ENCODE measurements around the gene PPIL4.

Gene PPIL4

DNA sequence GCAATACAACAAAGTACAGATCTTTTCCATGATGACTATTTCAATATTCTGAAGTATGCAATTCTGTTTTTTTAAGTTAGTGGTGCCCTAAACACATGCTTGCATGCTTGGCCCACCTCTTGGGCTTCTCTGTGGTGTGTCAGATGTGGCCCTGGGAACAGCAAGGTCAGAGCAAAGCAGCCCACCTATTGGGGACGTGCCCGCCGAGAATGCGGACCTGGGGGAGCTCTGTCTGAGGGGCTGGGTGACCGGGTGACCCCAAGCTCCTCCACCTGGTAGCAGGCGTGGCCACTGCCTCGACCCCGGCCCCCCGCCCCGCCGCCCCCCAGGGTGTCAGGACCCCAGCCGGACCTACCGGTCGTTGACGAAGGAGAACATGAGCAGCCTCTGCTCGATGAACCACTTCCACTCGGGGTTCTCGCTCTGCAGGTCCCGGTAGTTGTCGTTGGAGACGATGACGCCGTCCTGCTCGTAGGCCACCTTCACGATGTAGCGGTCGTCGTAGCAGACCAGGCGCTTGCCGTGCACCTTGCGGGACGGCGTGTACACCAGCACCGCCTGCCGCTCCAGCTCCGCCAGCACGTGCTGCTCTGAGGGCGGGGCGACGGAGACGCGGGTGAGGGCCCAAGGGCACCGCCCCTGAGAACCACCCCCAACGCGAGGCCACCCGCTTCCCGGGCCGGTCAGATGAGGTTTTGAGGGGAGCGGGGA lies 89.4 kb downstream of the PPIL4 start:
- DNase-seq, result no peak

DNA sequence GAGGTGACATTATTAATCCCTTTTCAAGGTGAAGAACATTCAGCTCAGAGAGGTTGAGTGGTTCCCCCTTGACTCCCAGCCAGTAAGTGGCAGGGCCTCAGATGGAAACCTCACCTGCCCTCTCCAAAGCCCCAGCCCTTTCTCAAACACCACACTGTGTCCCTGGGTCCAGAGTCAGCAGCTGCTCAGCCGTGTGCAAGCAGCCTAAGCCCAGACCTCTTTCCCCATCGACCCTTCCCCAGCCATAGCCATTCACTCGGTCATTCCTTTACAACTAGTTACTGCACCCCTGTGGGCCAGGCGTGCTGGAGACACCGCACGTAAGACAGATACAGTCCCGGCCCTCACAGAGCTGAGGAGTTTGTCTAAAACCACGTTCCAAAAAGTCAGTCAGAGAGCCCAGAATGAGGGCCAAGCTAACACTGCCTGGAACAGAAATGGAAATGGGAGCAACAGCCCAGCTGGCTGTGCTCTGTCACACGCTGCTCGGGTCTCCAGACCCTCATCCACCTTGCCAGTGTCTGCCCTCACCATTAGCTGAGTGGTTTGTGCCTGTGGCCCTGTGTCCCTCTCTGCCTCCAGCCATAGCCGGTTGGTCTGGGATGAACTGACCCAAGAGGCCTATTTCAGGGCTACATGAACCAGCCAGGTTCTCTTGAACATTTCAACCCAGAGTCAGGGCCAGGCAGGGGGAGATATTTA lies 90.7 kb downstream of the PPIL4 start:
- no peak for DNase-seq
